ENCODE results near the gene POLE3.

The POLE3 gene

DNA sequence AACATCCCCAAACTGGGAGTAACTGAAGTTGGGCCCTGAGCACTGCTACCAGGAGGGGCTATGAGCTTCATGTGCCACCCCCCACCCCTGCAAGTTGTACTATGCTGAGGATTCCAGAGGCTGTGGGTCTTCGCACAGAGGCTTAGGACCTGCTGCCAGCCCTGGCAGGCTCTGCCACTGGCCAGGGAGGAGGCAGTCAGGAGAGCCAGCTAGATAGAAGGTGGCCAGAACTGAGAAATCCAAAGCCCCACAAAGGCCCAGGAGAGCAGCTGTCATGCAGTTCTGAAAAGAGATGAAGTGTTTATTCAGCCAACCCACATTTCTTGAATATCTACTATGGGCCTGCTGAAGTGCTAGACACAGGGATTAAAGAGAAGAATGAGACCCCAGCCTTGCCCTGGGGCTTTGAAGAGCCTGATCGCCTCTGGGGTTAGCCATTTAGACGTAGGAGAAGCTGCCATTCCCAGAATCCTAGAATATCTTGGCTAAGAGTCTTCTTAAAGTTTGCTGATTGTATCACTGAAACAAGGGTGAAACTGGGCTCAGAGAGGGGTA is 10.8 kb downstream of the POLE3 start:
- no peaks in the 10 kb centered on the region for H3K9me3 ChIP-seq (ENCODE audit: control insufficient read depth, low read length)
- no peaks in the 10 kb centered on the region for H3K36me3 ChIP-seq (ENCODE audit: control insufficient read depth, insufficient read depth, low read length)
- H3K4me1 ChIP-seq (ENCODE audit: control insufficient read depth, insufficient read depth, low read length) = peaks cover 53% of the 10 kb centered on the region
- H3K9ac ChIP-seq (ENCODE audit: low read length) = peak overlapping the region; percentile 71
- no peak overlapping the region for H3K4me3 ChIP-seq (ENCODE audit: low read length)
- no peaks in the 10 kb centered on the region for H3K27me3 ChIP-seq (ENCODE audit: control insufficient read depth, insufficient read depth, low read length)

- no peaks in the 10 kb centered on the region for H3K27me3 ChIP-seq (ENCODE audit: control insufficient read depth, insufficient read depth, low read length)
- H3K36me3 ChIP-seq (ENCODE audit: control insufficient read depth, insufficient read depth, low read length) = no peaks in the 10 kb centered on the region
- peaks cover 53% of the 10 kb centered on the region for H3K4me1 ChIP-seq (ENCODE audit: control insufficient read depth, insufficient read depth, low read length)
- H3K9ac ChIP-seq (ENCODE audit: low read length) = no peak overlapping the region
- H3K9me3 ChIP-seq (ENCODE audit: control insufficient read depth, low read length) = no peaks in the 10 kb centered on the region
- no peak overlapping the region for H3K4me3 ChIP-seq (ENCODE audit: low read length)
Observed at GRCh38 chr9:113398796-113399195, 11.7 kb downstream of the POLE3 start.

GRCh38 chr9:113397203-113397631 is 13.3 kb downstream of the POLE3 start:
- Histone ChIP-seq H3K9me3 (ENCODE audit: control insufficient read depth, low read length) (no peaks in the 10 kb centered on the region), H3K9ac (ENCODE audit: low read length) (no peak overlapping the region), H3K36me3 (ENCODE audit: control insufficient read depth, insufficient read depth, low read length) (no peaks in the 10 kb centered on the region), H3K4me3 (ENCODE audit: low read length) (no peak overlapping the region), H3K27me3 (ENCODE audit: control insufficient read depth, insufficient read depth, low read length) (no peaks in the 10 kb centered on the region), H3K4me1 (ENCODE audit: control insufficient read depth, insufficient read depth, low read length) (peaks cover 53% of the 10 kb centered on the region)

- Histone ChIP-seq H3K36me3 (ENCODE audit: control insufficient read depth, insufficient read depth, low read length) (peaks cover 6% of the 10 kb centered on the region), H3K9ac (ENCODE audit: low read length) (no peak overlapping the region), H3K4me1 (ENCODE audit: control insufficient read depth, insufficient read depth, low read length) (peaks cover 45% of the 10 kb centered on the region), H3K4me3 (ENCODE audit: low read length) (no peak overlapping the region), H3K9me3 (ENCODE audit: control insufficient read depth, low read length) (no peaks in the 10 kb centered on the region), H3K27me3 (ENCODE audit: control insufficient read depth, insufficient read depth, low read length) (no peaks in the 10 kb centered on the region)
Observed at GRCh38 chr9:113395000-113395861, 15.2 kb downstream of the POLE3 start.

- no peak overlapping the region for H3K9ac ChIP-seq (ENCODE audit: low read length)
- peaks cover 39% of the 10 kb centered on the region for H3K4me1 ChIP-seq (ENCODE audit: control insufficient read depth, insufficient read depth, low read length)
- no peaks in the 10 kb centered on the region for H3K9me3 ChIP-seq (ENCODE audit: control insufficient read depth, low read length)
- peaks cover 14% of the 10 kb centered on the region for H3K36me3 ChIP-seq (ENCODE audit: control insufficient read depth, insufficient read depth, low read length)
- no peak overlapping the region for H3K4me3 ChIP-seq (ENCODE audit: low read length)
- no peaks in the 10 kb centered on the region for H3K27me3 ChIP-seq (ENCODE audit: control insufficient read depth, insufficient read depth, low read length)
Observed at GRCh38 chr9:113393281-113393680, 17.2 kb downstream of the POLE3 start.

DNA sequence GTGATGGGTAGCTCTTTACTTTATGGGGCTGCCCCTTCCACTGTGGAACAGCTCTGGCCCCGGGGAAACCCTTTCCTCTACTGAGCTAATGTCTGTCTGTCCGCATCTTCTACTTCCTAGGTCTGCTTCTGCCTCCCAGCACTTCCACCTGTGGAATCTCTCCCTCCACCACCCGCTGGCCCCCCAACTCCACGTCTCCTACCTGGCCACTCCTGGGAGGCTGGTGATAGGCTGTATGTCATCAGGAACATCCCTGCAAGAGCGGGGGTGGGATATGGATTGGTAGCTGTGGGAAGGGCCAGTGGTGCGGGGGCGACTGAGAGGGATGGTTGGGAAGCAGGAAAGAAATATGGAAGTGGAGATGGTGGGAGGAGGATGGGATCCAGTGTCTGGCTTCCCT is 18.6 kb downstream of the POLE3 start:
- Histone ChIP-seq H3K4me3 (ENCODE audit: low read length) (no peak overlapping the region), H3K36me3 (ENCODE audit: control insufficient read depth, insufficient read depth, low read length) (peaks cover 17% of the 10 kb centered on the region), H3K4me1 (ENCODE audit: control insufficient read depth, insufficient read depth, low read length) (peaks cover 39% of the 10 kb centered on the region), H3K9ac (ENCODE audit: low read length) (no peak overlapping the region), H3K9me3 (ENCODE audit: control insufficient read depth, low read length) (no peaks in the 10 kb centered on the region), H3K27me3 (ENCODE audit: control insufficient read depth, insufficient read depth, low read length) (no peaks in the 10 kb centered on the region)

DNA sequence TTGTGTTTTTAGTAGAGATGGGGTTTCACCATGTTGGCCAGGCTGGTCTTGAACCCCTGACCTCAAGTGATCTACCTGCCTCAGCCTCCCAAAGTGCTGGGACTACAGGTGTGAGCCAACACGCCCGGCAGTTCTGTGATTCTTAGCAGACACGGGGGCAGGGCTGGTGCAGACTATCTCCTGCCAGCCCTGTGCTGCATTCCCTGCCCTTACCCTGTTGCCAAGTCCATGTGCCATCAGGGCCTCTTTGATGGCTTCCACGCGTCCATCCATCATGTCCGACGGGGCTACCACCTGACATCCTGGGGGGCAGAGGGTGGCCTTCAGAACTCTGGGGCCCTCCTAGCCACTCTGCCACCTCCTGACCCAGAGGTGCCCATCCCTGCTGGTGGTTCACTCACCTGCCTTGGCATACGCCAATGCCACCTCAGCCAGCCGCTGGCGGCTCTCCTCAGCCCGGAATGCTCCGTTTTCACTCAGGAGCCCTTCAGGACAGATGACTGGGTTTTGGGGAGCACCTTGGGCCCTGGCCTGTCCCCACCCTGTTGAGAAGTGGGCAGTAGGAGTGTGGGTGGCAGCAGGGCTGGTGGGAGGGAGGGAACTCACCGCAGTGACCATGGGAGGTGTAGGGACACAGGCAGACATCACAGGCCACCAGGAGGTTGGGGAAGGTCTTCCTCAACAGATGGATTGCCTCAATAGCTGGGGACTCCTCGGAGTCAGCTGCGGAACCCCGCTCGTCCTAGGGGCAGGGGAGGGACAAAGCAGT is 20.1 kb downstream of the POLE3 start:
- no peak overlapping the region for H3K9ac ChIP-seq (ENCODE audit: low read length)

GRCh38 chr9:113389451-113389850 is 21.0 kb downstream of the POLE3 start:
- Histone ChIP-seq H3K9ac (ENCODE audit: low read length) (no peak overlapping the region), H3K36me3 (ENCODE audit: control insufficient read depth, insufficient read depth, low read length) (peaks cover 19% of the 10 kb centered on the region), H3K4me1 (ENCODE audit: control insufficient read depth, insufficient read depth, low read length) (peaks cover 34% of the 10 kb centered on the region)

More for the DNA sequence above, 20.1 kb downstream of the POLE3 start:
- no peak overlapping the region for H3K4me3 ChIP-seq (ENCODE audit: low read length)
- H3K27me3 ChIP-seq (ENCODE audit: control insufficient read depth, insufficient read depth, low read length) = no peaks in the 10 kb centered on the region
- peaks cover 36% of the 10 kb centered on the region for H3K4me1 ChIP-seq (ENCODE audit: control insufficient read depth, insufficient read depth, low read length)
- no peaks in the 10 kb centered on the region for H3K9me3 ChIP-seq (ENCODE audit: control insufficient read depth, low read length)
- H3K36me3 ChIP-seq (ENCODE audit: control insufficient read depth, insufficient read depth, low read length) = peaks cover 19% of the 10 kb centered on the region

GRCh38 chr9:113388833-113389232 is 21.6 kb downstream of the POLE3 start:
- Histone ChIP-seq H3K27me3 (ENCODE audit: control insufficient read depth, insufficient read depth, low read length) (no peaks in the 10 kb centered on the region), H3K9ac (ENCODE audit: low read length) (peak overlapping the region; percentile 33), H3K9me3 (ENCODE audit: control insufficient read depth, low read length) (no peaks in the 10 kb centered on the region), H3K36me3 (ENCODE audit: control insufficient read depth, insufficient read depth, low read length) (peaks cover 19% of the 10 kb centered on the region), H3K4me1 (ENCODE audit: control insufficient read depth, insufficient read depth, low read length) (peaks cover 34% of the 10 kb centered on the region), H3K4me3 (ENCODE audit: low read length) (no peak overlapping the region)

More at GRCh38 chr9:113389451-113389850, 21.0 kb downstream of the POLE3 start:
- Histone ChIP-seq H3K4me3 (ENCODE audit: low read length) (no peak overlapping the region), H3K27me3 (ENCODE audit: control insufficient read depth, insufficient read depth, low read length) (no peaks in the 10 kb centered on the region), H3K9me3 (ENCODE audit: control insufficient read depth, low read length) (no peaks in the 10 kb centered on the region)

DNA sequence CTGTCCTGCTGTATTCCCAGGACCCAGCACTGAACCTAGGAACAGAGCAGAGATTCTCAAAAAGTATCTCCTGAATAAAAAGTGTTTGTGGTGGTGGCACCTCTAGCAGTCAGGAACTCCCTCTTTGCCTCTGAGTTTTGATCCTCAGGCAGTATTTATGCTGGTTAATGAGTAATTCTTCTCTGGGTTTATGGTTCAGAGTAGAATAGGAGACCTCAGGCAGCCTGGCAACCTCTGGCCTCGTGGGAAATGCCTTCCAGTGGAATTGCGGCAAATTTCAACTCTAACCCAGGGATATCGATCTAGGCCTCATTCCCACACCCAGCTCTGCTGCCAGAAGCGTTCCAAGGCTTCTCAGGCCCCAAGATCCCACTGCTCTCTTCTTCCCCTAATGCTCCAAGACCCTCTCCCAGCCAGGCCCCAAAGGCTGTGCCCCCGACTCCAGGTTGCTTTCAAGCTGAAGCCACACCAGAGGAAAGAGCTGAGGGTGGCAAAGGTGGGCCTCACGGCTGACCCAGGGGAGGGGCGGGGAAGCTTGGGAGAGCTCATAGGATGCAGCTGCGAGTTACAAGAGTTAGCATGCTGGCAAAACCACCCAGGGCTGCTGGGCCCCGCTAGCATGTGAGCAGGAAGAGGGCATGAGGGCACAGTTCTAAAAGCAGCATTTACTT is 22.8 kb downstream of the POLE3 start:
- Histone ChIP-seq H3K4me1 (ENCODE audit: control insufficient read depth, insufficient read depth, low read length) (peaks cover 42% of the 10 kb centered on the region), H3K27me3 (ENCODE audit: control insufficient read depth, insufficient read depth, low read length) (no peaks in the 10 kb centered on the region), H3K9me3 (ENCODE audit: control insufficient read depth, low read length) (no peaks in the 10 kb centered on the region), H3K9ac (ENCODE audit: low read length) (peak overlapping the region; percentile 47), H3K36me3 (ENCODE audit: control insufficient read depth, insufficient read depth, low read length) (peaks cover 19% of the 10 kb centered on the region), H3K4me3 (ENCODE audit: low read length) (no peak overlapping the region)

DNA sequence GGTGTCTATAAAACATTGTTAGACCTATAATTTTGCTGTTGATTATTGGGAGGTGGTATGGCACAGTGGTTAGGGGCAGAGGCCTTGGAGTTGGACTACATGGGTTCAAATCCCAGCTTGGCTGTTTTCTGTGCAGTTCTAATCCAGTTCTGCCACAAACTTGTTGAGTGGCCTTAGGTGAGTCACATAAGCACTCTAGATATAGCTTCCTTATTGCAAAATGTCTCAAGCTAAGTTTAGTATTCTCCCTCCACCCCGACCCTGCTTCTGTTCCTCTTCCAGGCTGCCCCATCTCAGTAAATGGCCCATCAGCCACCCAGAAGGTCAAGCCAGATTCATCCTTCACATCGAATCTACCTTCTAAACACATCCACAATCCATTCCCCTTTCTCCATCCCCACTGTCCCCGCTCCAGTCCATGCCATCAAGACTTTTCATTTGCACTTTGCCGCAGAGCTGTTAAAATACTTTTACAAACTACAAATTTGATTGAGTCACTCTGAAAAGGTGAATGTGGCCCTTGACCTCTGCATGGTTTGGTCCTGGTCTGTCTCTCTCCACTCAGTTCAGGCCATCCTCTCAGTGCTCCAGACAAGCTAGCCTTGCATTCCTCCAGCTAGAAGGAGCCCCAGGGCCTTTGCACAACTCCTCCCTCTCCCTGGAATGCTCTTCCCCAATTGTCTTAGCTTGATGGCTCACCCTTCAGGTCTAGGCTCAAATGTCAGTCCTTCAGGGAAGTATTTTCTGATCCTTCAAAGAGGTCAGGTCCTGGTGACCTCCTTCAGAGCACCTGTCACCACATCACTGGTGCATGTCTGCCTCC is 23.7 kb downstream of the POLE3 start:
- no peak overlapping the region for H3K4me3 ChIP-seq (ENCODE audit: low read length)
- no peaks in the 10 kb centered on the region for H3K9me3 ChIP-seq (ENCODE audit: control insufficient read depth, low read length)
- peak overlapping the region; percentile 47 for H3K9ac ChIP-seq (ENCODE audit: low read length)
- H3K4me1 ChIP-seq (ENCODE audit: control insufficient read depth, insufficient read depth, low read length) = peaks cover 50% of the 10 kb centered on the region
- peaks cover 19% of the 10 kb centered on the region for H3K36me3 ChIP-seq (ENCODE audit: control insufficient read depth, insufficient read depth, low read length)
- no peaks in the 10 kb centered on the region for H3K27me3 ChIP-seq (ENCODE audit: control insufficient read depth, insufficient read depth, low read length)

Measured in mucosa of stomach (tissue), 1 donor.